MM.1S (cell line): ENCODE measurements around the gene CDH16.

ENCODE experiments used
- CTCF ChIP-seq: fragments of 300-600 bp; sonication (generic); IDR thresholded peaks from 2 replicates; pipeline ENCODE4 v1.5.1; 2016; ENCODE audit warnings: antibody characterized with exemption, low read length, mixed read lengths
- EZH2phosphoT487 ChIP-seq: fragments of 300-600 bp; sonication (generic); IDR thresholded peaks from 2 replicates; pipeline ENCODE4 v1.6.1; 2018; ENCODE audit warnings: antibody characterized with exemption, low read length

GRCh38 chr16:66948134-66948836 is 29.6 kb upstream of the CDH16 start:
- TF ChIP-seq EZH2phosphoT487: no peak
- TF ChIP-seq CTCF: no peak
